ENCODE data around the gene RALGPS1.

- TF ChIP-seq, protein P1, sequence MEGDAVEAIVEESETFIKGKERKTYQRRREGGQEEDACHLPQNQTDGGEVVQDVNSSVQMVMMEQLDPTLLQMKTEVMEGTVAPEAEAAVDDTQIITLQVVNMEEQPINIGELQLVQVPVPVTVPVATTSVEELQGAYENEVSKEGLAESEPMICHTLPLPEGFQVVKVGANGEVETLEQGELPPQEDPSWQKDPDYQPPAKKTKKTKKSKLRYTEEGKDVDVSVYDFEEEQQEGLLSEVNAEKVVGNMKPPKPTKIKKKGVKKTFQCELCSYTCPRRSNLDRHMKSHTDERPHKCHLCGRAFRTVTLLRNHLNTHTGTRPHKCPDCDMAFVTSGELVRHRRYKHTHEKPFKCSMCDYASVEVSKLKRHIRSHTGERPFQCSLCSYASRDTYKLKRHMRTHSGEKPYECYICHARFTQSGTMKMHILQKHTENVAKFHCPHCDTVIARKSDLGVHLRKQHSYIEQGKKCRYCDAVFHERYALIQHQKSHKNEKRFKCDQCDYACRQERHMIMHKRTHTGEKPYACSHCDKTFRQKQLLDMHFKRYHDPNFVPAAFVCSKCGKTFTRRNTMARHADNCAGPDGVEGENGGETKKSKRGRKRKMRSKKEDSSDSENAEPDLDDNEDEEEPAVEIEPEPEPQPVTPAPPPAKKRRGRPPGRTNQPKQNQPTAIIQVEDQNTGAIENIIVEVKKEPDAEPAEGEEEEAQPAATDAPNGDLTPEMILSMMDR (IDR thresholded peaks at IDR 0.05): no peak
- TF ChIP-seq POLR2A (IDR thresholded peaks at IDR 0.05; ENCODE audit: low read depth) (no peak), POLR2AphosphoS5 (IDR thresholded peaks at IDR 0.05) (no peak), EP300 (IDR thresholded peaks at IDR 0.05) (no peak)
Measured at GRCh38 chr9:127173063-127173462, 258.5 kb downstream of the RALGPS1 start.
